ENCODE measurements around the gene BCL11A. TPM values are rescaled to one million over a fixed set of nuclear protein-coding genes. Genes with fewer than 3 reads are reported as not detected.

The BCL11A gene
- polyA plus RNA-seq, 1 donor (not counting 4 experiments of a cell fraction or from before 2014, with no cell fraction given): 5.0 TPM

DNA sequence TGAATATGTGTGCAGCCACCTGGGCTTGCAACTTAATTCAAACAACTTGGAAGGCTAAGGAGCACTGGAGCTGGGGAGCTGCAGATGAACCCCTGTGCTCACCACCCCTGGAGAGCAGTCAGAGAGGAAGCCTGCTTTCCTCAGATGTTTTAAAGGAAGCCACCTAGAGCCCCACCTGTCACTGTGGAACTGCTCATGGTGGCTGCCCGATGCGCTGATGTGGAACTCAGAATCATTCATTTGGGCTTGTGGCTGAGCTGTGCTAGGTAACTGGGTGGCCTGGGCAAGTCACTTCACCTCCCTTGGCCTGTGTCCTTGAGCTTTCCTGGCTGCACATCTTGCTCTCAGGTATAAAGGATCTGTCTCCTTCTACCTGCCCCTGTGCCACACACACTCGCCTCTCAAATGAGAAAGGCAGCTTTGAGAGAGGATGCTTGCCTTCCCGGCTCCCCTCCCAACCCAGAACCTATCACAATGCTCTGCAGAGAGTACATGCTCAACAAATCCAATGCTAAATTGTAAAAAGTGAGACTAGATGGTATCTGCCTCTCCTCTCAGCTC is 41.3 kb downstream of the BCL11A start:
- Histone ChIP-seq H3K79me2 (ENCODE audit: control insufficient read depth, insufficient read depth, low read length) (no peaks in the 10 kb centered on the region), H3K9me1 (ENCODE audit: control insufficient read depth, extremely low read depth, insufficient read depth, low read length) (no peaks in the 10 kb centered on the region), H3K4me2 (ENCODE audit: control insufficient read depth, extremely low read depth, insufficient read depth, low read depth, low read length) (peak overlapping the region; percentile 61), H3K4me3 (ENCODE audit: control insufficient read depth in 2 of 3, extremely low read depth in 1 of 3, insufficient read depth in 2 of 3, low read depth in 1 of 3, low read length in 3 of 3) (no peak overlapping the region), H3K36me3 (ENCODE audit: control insufficient read depth in 2 of 2, extremely low read depth in 1 of 2, insufficient read depth in 2 of 2, low read length in 2 of 2) (peaks cover 0 to 2% of the 10 kb centered on the region in 2 experiments), H3K27ac (ENCODE audit: control insufficient read depth, insufficient read depth, low read length) (no peak overlapping the region), H4K20me1 (ENCODE audit: control insufficient read depth, extremely low read depth, insufficient read depth, low read length) (no peaks in the 10 kb centered on the region), H2AFZ (ENCODE audit: control insufficient read depth, low read length) (no peak overlapping the region), H3K9me3 (ENCODE audit: control insufficient read depth, low read depth, low read length) (no peaks in the 10 kb centered on the region), H3K27me3 (ENCODE audit: control insufficient read depth, extremely low read depth, insufficient read depth, low read length) (no peaks in the 10 kb centered on the region), H3K4me1 (ENCODE audit: control insufficient read depth, extremely low read depth, insufficient read depth, low read length) (peaks cover 33% of the 10 kb centered on the region), H3K9ac (ENCODE audit: control insufficient read depth, extremely low read depth, insufficient read depth, low read length) (no peak overlapping the region)
- DNase-seq (ENCODE audit: low read depth, low spot score) (no peak), FAIRE-seq (no peak)
- dilution Hi-C loops (cut with MboI; ENCODE audit: extremely low pct_ligation_motif_present, low sequenced_read_pairs): no loop called here
- TF ChIP-seq EZH2 (IDR thresholded peaks at IDR 0.05; ENCODE audit: low read length): no peak

DNA sequence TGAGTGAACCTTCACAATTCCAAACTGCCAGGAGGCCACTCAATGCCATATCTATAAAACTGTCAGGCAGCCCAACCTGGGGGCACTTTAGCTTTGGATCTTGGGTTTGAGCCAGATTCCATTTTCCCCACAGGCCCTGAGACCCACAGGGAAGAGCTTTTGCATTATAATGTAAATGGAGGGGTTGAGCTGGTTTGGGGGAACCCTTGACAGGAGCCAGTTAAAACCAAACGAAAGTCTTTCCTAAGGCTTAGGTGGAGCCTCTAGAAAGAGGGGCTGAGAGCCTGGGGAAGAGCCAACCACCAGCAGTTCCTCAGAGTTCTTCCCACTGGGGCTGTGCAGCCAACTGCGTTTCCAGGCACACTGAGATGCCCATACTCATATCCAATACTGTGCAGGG is 42.7 kb downstream of the BCL11A start:
- Histone ChIP-seq H4K20me1 (ENCODE audit: control insufficient read depth, extremely low read depth, insufficient read depth, low read length) (no peaks in the 10 kb centered on the region), H3K27me3 (ENCODE audit: control insufficient read depth, extremely low read depth, insufficient read depth, low read length) (no peaks in the 10 kb centered on the region), H3K79me2 (ENCODE audit: control insufficient read depth, insufficient read depth, low read length) (no peaks in the 10 kb centered on the region), H3K9me3 (ENCODE audit: control insufficient read depth, low read depth, low read length) (no peaks in the 10 kb centered on the region), H3K4me1 (ENCODE audit: control insufficient read depth, extremely low read depth, insufficient read depth, low read length) (peaks cover 33% of the 10 kb centered on the region), H2AFZ (ENCODE audit: control insufficient read depth, low read length) (no peak overlapping the region), H3K9me1 (ENCODE audit: control insufficient read depth, extremely low read depth, insufficient read depth, low read length) (no peaks in the 10 kb centered on the region), H3K9ac (ENCODE audit: control insufficient read depth, extremely low read depth, insufficient read depth, low read length) (no peak overlapping the region), H3K4me2 (ENCODE audit: control insufficient read depth, extremely low read depth, insufficient read depth, low read depth, low read length) (no peak overlapping the region), H3K27ac (ENCODE audit: control insufficient read depth, insufficient read depth, low read length) (no peak overlapping the region), H3K4me3 (ENCODE audit: control insufficient read depth in 2 of 3, extremely low read depth in 1 of 3, insufficient read depth in 2 of 3, low read depth in 1 of 3, low read length in 3 of 3) (no peak overlapping the region), H3K36me3 (ENCODE audit: control insufficient read depth in 2 of 2, extremely low read depth in 1 of 2, insufficient read depth in 2 of 2, low read length in 2 of 2) (peaks cover 0 to 2% of the 10 kb centered on the region in 2 experiments)
- dilution Hi-C loops (cut with MboI; ENCODE audit: extremely low pct_ligation_motif_present, low sequenced_read_pairs): no loop called here
- TF ChIP-seq, protein P1, sequence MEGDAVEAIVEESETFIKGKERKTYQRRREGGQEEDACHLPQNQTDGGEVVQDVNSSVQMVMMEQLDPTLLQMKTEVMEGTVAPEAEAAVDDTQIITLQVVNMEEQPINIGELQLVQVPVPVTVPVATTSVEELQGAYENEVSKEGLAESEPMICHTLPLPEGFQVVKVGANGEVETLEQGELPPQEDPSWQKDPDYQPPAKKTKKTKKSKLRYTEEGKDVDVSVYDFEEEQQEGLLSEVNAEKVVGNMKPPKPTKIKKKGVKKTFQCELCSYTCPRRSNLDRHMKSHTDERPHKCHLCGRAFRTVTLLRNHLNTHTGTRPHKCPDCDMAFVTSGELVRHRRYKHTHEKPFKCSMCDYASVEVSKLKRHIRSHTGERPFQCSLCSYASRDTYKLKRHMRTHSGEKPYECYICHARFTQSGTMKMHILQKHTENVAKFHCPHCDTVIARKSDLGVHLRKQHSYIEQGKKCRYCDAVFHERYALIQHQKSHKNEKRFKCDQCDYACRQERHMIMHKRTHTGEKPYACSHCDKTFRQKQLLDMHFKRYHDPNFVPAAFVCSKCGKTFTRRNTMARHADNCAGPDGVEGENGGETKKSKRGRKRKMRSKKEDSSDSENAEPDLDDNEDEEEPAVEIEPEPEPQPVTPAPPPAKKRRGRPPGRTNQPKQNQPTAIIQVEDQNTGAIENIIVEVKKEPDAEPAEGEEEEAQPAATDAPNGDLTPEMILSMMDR (optimal IDR thresholded peaks at IDR 0.05 in 1 of 3, IDR thresholded peaks at IDR 0.05 in 1 of 3, conservative IDR thresholded peaks at IDR 0.05 in 1 of 3; ENCODE audit: extremely low read depth in 1 of 3, insufficient read depth in 2 of 3, low read length in 3 of 3): no peak
- no peak for TF ChIP-seq EZH2 (IDR thresholded peaks at IDR 0.05; ENCODE audit: low read length)
- no peak for DNase-seq (ENCODE audit: low read depth, low spot score)
- no peak for FAIRE-seq

GRCh38 chr2:60509066-60509465 is 44.4 kb downstream of the BCL11A start:
- no peaks in the 10 kb centered on the region for H3K9me1 ChIP-seq (ENCODE audit: control insufficient read depth, extremely low read depth, insufficient read depth, low read length)
- no peaks in the 10 kb centered on the region for H3K9me3 ChIP-seq (ENCODE audit: control insufficient read depth, low read depth, low read length)
- H3K4me2 ChIP-seq (ENCODE audit: control insufficient read depth, extremely low read depth, insufficient read depth, low read depth, low read length): no peak overlapping the region
- FAIRE-seq: no peak
- no peak overlapping the region for H2AFZ ChIP-seq (ENCODE audit: control insufficient read depth, low read length)
- peaks cover 46% of the 10 kb centered on the region for H3K4me1 ChIP-seq (ENCODE audit: control insufficient read depth, extremely low read depth, insufficient read depth, low read length)
- no peaks in the 10 kb centered on the region for H3K27me3 ChIP-seq (ENCODE audit: control insufficient read depth, extremely low read depth, insufficient read depth, low read length)
- dilution Hi-C loops (cut with MboI; ENCODE audit: extremely low pct_ligation_motif_present, low sequenced_read_pairs): no loop called here
- DNase-seq (ENCODE audit: low read depth, low spot score): no peak
- H3K79me2 ChIP-seq (ENCODE audit: control insufficient read depth, insufficient read depth, low read length): no peaks in the 10 kb centered on the region
- no peaks in the 10 kb centered on the region for H4K20me1 ChIP-seq (ENCODE audit: control insufficient read depth, extremely low read depth, insufficient read depth, low read length)
- peaks cover 0 to 2% of the 10 kb centered on the region in 2 experiments for H3K36me3 ChIP-seq (ENCODE audit: control insufficient read depth in 2 of 2, extremely low read depth in 1 of 2, insufficient read depth in 2 of 2, low read length in 2 of 2)
- H3K4me3 ChIP-seq (ENCODE audit: control insufficient read depth in 2 of 3, extremely low read depth in 1 of 3, insufficient read depth in 2 of 3, low read depth in 1 of 3, low read length in 3 of 3): no peak overlapping the region
- H3K9ac ChIP-seq (ENCODE audit: control insufficient read depth, extremely low read depth, insufficient read depth, low read length): no peak overlapping the region
- no peak overlapping the region for H3K27ac ChIP-seq (ENCODE audit: control insufficient read depth, insufficient read depth, low read length)
- TF ChIP-seq, protein P1 (optimal IDR thresholded peaks at IDR 0.05 in 1 of 3, IDR thresholded peaks at IDR 0.05 in 1 of 3, conservative IDR thresholded peaks at IDR 0.05 in 1 of 3; ENCODE audit: extremely low read depth in 1 of 3, insufficient read depth in 2 of 3, low read length in 3 of 3): no peak
- no peak for TF ChIP-seq EZH2 (IDR thresholded peaks at IDR 0.05; ENCODE audit: low read length)

All from keratinocyte (primary cell).